ENCODE data around the gene HEPACAM. TPM values are rescaled to one million over a fixed set of nuclear protein-coding genes. Genes with fewer than 3 reads are reported as not detected.

Gene HEPACAM
- total RNA-seq, 1 donor from 2014 or later, result not detected

GRCh38 chr11:124915541-124916369 lies 20.1 kb downstream of the HEPACAM start:
- no peak for FAIRE-seq
- no peak for TF ChIP-seq CTCF (IDR thresholded peaks at IDR 0.05; ENCODE audit: insufficient read depth, low read length, severe bottlenecking)

GRCh38 chr11:124902616-124903015 lies 33.2 kb downstream of the HEPACAM start:
- Histone ChIP-seq H3K27me3 (ENCODE audit: control insufficient read depth, insufficient read depth, low read length) (no peaks in the 10 kb centered on the region), H3K4me3 (ENCODE audit: low read depth, low read length) (no peak overlapping the region), H3K36me3 (ENCODE audit: control insufficient read depth, insufficient read depth, low read length) (no peaks in the 10 kb centered on the region)
- TF ChIP-seq CTCF (IDR thresholded peaks at IDR 0.05; ENCODE audit: insufficient read depth, low read length, severe bottlenecking), result no peak
- DNase-seq (ENCODE audit: low read depth) (peak; percentile 77), FAIRE-seq (no peak)

More at GRCh38 chr11:124915541-124916369, 20.1 kb downstream of the HEPACAM start:
- H3K4me3 ChIP-seq (ENCODE audit: low read depth, low read length), result no peak overlapping the region
- peak; percentile 26 for DNase-seq (ENCODE audit: low read depth)
- H3K27me3 ChIP-seq (ENCODE audit: control insufficient read depth, insufficient read depth, low read length), result no peaks in the 10 kb centered on the region
- H3K36me3 ChIP-seq (ENCODE audit: control insufficient read depth, insufficient read depth, low read length), result no peaks in the 10 kb centered on the region

GRCh38 chr11:124900464-124900863 lies 35.4 kb downstream of the HEPACAM start:
- FAIRE-seq (peak; percentile 97), DNase-seq (ENCODE audit: low read depth) (peak; percentile 85)
- no peaks in the 10 kb centered on the region for H3K27me3 ChIP-seq (ENCODE audit: control insufficient read depth, insufficient read depth, low read length)
- H3K4me3 ChIP-seq (ENCODE audit: low read depth, low read length), result no peak overlapping the region
- no peak for TF ChIP-seq CTCF (IDR thresholded peaks at IDR 0.05; ENCODE audit: insufficient read depth, low read length, severe bottlenecking)
- no peaks in the 10 kb centered on the region for H3K36me3 ChIP-seq (ENCODE audit: control insufficient read depth, insufficient read depth, low read length)

- no peak for DNase-seq (ENCODE audit: low read depth)
- FAIRE-seq, result no peak
Observed at GRCh38 chr11:124899383-124900145, 36.3 kb downstream of the HEPACAM start.

GRCh38 chr11:124898711-124899110 lies 37.1 kb downstream of the HEPACAM start:
- no peak for DNase-seq (ENCODE audit: low read depth)
- TF ChIP-seq CTCF (IDR thresholded peaks at IDR 0.05; ENCODE audit: insufficient read depth, low read length, severe bottlenecking), result no peak
- H3K4me3 ChIP-seq (ENCODE audit: low read depth, low read length), result no peak overlapping the region
- FAIRE-seq, result no peak
- no peaks in the 10 kb centered on the region for H3K36me3 ChIP-seq (ENCODE audit: control insufficient read depth, insufficient read depth, low read length)
- H3K27me3 ChIP-seq (ENCODE audit: control insufficient read depth, insufficient read depth, low read length), result no peaks in the 10 kb centered on the region

More at GRCh38 chr11:124899383-124900145, 36.3 kb downstream of the HEPACAM start:
- Histone ChIP-seq H3K27me3 (ENCODE audit: control insufficient read depth, insufficient read depth, low read length) (no peaks in the 10 kb centered on the region), H3K36me3 (ENCODE audit: control insufficient read depth, insufficient read depth, low read length) (no peaks in the 10 kb centered on the region), H3K4me3 (ENCODE audit: low read depth, low read length) (no peak overlapping the region)
- no peak for TF ChIP-seq CTCF (IDR thresholded peaks at IDR 0.05; ENCODE audit: insufficient read depth, low read length, severe bottlenecking)

Data from bronchial epithelial cell (primary cell).